Tibial nerve (tissue), 4 donors: Measurements from ENCODE around the gene PCDH12. TPM values are rescaled to one million over a fixed set of nuclear protein-coding genes. Genes with fewer than 3 reads are reported as not detected.

Source experiments
- total RNA-seq, 4 donors: library from RNA; depleted of rRNA; stranded (reverse); fragments of >200 nt; gene quantifications; one replicate each; pipeline ENCODE4 v1.1.0, GENCODE V29; 2016

The PCDH12 gene
- total RNA-seq, 4 donors from 2014 or later, result 1.0 to 4.5 (median 2.6) TPM

Other genes with a start within 250 kb of the PCDH12 start
- 10 to 100 TPM; 19.9 to 55.5 (median 44.9) TPM for gene PCDH1, start 79.8 kb downstream of the PCDH12 start, total RNA-seq
- 10 to 100 TPM; 59.6 to 80.4 (median 75.7) TPM for gene DELE1, start 34.3 kb downstream of the PCDH12 start, total RNA-seq
- gene RNF14, start 10.9 kb upstream of the PCDH12 start, total RNA-seq, result 10 to 100 TPM; 48.0 to 70.5 (median 57.8) TPM
- 10 to 100 TPM; 14.0 to 29.7 (median 16.3) TPM for gene GNPDA1, start 54.8 kb upstream of the PCDH12 start, total RNA-seq
- gene NDFIP1, start 150.6 kb upstream of the PCDH12 start, total RNA-seq, result 100 to 1,000 TPM in 2 of 4 donors, 10 to 100 TPM in 2; 96.1 to 172 (median 107) TPM